Measurements from ENCODE around the gene ELF4.

The ELF4 gene

GRCh38 chrX:130071611-130072344 lies 38.5 kb downstream of the ELF4 start:
- TF ChIP-seq CTCF (IDR thresholded peaks at IDR 0.05; ENCODE audit: insufficient read depth, missing control alignments), result no peak
- no peak for FAIRE-seq
- DNase-seq (ENCODE audit: insufficient read length, low spot score), result no peak

DNA sequence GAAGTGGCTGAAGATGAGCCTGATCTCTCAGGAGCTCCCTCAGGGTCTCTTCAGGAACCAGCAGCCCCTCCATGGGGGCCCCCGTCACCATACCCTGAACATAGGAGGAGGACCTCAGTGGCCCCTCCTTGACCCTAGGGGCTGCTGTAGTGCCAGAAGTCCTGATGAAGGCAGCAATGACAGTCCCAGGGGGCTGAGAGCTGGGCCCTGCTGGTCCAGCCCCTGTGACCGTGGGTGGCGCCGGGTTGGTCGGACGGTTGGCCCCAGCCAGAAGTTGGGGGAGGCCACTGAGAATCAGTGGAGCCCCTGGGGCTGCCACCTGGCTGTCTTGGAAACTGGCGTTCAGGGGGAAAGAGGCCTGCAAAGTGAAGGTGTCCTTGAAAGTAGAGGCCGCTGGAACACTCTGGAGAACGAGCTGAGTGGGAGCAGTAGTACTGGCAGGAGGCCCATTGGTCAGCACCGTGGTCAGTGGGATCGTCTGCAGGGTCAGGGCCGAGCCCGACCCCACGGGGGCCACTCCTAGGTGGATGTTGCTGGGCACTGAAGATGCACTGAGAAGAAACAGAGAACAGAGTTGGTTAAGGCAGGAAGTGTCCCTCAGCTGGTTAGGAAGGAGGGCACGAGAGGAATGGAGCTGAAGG lies 43.2 kb downstream of the ELF4 start:
- FAIRE-seq (no peak), DNase-seq (ENCODE audit: insufficient read length, low spot score) (no peak)
- no peak for TF ChIP-seq CTCF (IDR thresholded peaks at IDR 0.05; ENCODE audit: insufficient read depth, missing control alignments)

DNA sequence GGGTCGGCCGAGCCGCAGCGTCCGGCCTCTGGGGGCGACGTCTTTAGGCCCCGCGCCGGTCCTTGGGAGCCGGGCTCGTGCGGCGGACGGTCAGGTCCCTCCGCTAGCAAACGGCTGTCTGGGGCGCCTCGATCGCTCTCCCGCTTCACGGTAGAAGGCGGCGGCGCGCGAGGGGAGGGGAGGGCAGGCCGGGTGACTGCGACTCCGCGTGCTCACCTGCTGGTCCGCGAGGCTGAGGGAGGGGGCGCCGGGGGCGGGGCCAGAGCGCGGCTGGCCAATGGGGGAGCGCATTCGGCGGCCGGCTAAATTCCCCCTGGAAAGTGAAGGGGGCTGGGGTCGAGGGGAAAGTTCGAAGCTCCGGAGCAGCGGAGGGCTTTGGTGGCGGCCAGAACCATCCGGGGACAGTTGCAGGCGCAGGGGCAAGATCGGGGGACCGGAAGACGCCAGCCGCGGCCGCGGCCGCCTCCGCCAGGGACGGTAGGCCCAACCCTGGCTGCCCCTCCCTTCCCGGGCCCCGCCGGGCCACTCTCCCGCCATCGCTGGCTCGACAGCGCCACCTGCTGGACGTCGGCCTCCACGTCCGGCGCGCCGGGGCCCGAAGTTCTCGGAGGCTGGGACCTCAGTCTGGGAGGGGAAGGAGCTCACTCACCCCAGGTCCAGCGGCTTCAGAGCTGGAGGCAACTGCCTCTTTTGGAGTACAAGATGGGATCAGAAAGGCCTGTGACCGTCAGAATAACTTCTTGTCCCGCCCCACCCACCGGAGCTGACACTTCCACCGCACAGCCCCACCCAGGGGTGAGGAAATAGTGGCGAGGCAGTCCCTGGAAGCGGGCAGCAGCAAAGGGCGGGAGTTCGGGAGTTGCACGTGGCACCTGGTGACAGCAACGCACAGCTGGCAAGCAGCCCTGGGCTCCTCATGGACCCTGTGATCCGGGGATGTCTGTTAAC lies 49.9 kb downstream of the ELF4 start:
- peak; percentile 78 for DNase-seq (ENCODE audit: insufficient read length, low spot score)
- TF ChIP-seq CTCF (IDR thresholded peaks at IDR 0.05; ENCODE audit: insufficient read depth, missing control alignments), result peak; percentile 59
- no peak for FAIRE-seq

DNA sequence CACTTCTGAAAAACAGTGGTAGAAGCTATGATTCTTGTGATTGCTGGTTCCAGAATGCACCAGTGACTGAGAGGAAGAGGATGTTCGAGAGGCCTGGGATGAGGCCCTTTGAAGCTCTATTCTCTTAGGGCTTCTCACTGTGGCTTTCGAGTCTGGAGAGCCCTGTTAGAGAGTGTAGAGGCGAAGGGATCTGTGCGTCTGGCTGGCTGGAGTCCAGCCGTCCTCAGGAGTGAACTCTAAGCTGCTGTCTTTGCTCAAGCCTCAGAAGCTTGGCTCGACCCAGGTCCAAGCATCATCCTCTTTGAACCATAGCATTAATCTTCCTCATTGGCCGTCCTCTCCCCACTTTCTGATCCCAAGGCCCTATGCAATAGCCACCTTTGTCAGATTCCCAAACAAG lies 51.6 kb downstream of the ELF4 start:
- no peak for DNase-seq (ENCODE audit: insufficient read length, low spot score)
- no peak for FAIRE-seq
- TF ChIP-seq CTCF (IDR thresholded peaks at IDR 0.05; ENCODE audit: insufficient read depth, missing control alignments), result no peak

DNA sequence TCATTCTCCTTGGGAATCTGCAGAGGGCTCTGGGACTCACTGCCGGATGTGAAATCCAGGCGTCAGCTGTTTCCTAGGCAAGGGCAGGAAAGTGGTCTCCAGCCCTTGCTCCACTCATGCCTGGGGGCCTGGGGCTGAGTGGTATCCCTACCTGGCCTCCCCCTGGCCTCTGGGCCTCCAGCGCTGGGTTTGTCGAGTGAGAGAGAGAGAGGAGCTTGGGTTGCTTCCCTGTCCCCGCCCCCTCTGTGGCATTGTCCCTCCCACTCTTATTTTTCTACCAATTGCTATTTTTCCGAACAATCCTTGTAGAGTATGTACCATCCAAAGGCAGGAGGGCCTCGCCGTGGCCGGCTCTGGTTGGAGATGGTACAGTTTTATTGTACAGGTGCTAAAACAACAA lies 53.1 kb downstream of the ELF4 start:
- no peak for TF ChIP-seq CTCF (IDR thresholded peaks at IDR 0.05; ENCODE audit: insufficient read depth, missing control alignments)
- DNase-seq (ENCODE audit: insufficient read length, low spot score) (no peak), FAIRE-seq (no peak)

DNA sequence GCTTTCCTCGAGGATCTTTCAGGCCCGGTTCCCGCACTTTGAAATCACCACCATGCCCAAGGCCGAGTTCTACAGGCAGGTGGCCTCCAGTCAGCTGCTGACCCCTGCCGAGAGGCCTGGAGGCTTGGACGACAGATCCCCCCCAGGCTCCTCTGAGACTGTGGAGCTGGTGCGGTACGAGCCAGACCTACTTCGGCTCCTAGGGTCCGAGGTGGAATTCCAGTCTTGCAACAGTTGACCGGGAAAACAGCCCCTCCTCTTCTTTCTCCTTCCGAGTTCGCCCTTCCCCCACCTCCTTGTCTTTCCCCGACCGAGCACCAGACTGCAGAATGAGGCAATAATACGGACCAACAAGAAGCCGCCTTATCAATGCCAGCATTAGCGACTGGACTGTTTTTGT lies 54.4 kb downstream of the ELF4 start:
- no peak for TF ChIP-seq CTCF (IDR thresholded peaks at IDR 0.05; ENCODE audit: insufficient read depth, missing control alignments)
- FAIRE-seq, result no peak
- DNase-seq (ENCODE audit: insufficient read length, low spot score), result no peak
